Thyroid gland (tissue), 4 donors: ENCODE results near the gene PLAU. TPM values are rescaled to one million over a fixed set of nuclear protein-coding genes. Genes with fewer than 3 reads are reported as not detected.

Experiments
- DNase-seq, 2 donors: peaks; one replicate each; pipeline ENCODE4 v3.0.0-alpha.2; 2019
- H3K27ac ChIP-seq, 3 donors: fragments of 200-600 bp; sonication (generic); 1 replicate in 2 of 3; 2 replicates in 1 of 3; pipeline ENCODE4 v1.5.1; 2016 to 2019; ENCODE audit warnings: mild to moderate bottlenecking in 1 of 3, moderate library complexity in 1 of 3
- H3K27me3 ChIP-seq: fragments of 200-600 bp; sonication (generic); one replicate; pipeline ENCODE4 v1.5.1; 2019
- H3K36me3 ChIP-seq, 2 donors: fragments of 200-600 bp; sonication (generic); one replicate each; pipeline ENCODE4 v1.5.1; 2016 to 2019
- H3K4me1 ChIP-seq, 2 donors: fragments of 200-600 bp; sonication (generic); one replicate each; pipeline ENCODE4 v1.5.1; 2017 to 2019
- H3K4me3 ChIP-seq, 3 donors: fragments of 200-600 bp; sonication (generic); replicated peaks in 1 of 3; 1 replicate in 2 of 3; 2 replicates in 1 of 3; pipeline ENCODE4 v1.5.1; 2016; ENCODE audit warnings: mild to moderate bottlenecking in 1 of 3
- H3K9me3 ChIP-seq: fragments of 200-600 bp; sonication (generic); one replicate; pipeline ENCODE4 v1.5.1; 2017
- CTCF ChIP-seq, 6 experiments: fragments of 200-600 bp in 3 of 6; fragments of 450-650 bp in 3 of 6; sonication (generic) in 3 of 6; IDR thresholded peaks; one replicate each; pipeline ENCODE4 v1.5.1; 2016 to 2019; ENCODE audit warnings: antibody characterized with exemption in 6 of 6, mild to moderate bottlenecking in 2 of 6, inconsistent platforms in 1 of 6, moderate library complexity in 1 of 6
- POLR2A ChIP-seq, 2 donors: fragments of 450-650 bp; IDR thresholded peaks; one replicate each; pipeline ENCODE4 v1.6.1; 2017; ENCODE audit warnings: antibody characterized with exemption in 2 of 2, mild to moderate bottlenecking in 2 of 2, moderate library complexity in 1 of 2
- WGBS, 2 donors: methylation state at CpG; one replicate each; pipeline ENCODE4 v1.1.5; 2017; 5-methylcytosine and 5-hydroxymethylcytosine counted together
- intact Hi-C: fragments of 100-400 bp; cut with DNase I; formaldehyde crosslinking; loops from one replicate; pipeline ENCODE4 v1.15.1; 2023
- total RNA-seq, 4 donors: library from RNA; depleted of rRNA; stranded (reverse); fragments of >200 nt; gene quantifications; one replicate each; pipeline ENCODE4 v1.2.3, GENCODE V29; 2016

The PLAU gene
- total RNA-seq, 4 donors from 2014 or later: 3.8 to 13.3 (median 7.3) TPM

GRCh38 chr10:73965890-73966768, 55.2 kb downstream of the PLAU start:
- intact Hi-C loops: no loop called here
- 42 to 47% methylated on average over 16 of the region's 16 CpGs for WGBS, 2 donors
- Histone ChIP-seq H3K27ac (peak overlapping the region; percentile 69 to 92 (median 70)), H3K9me3 (no peaks in the 10 kb centered on the region), H3K27me3 (no peaks in the 10 kb centered on the region), H3K4me1 (peaks cover 18 to 31% of the 10 kb centered on the region in 2 donors), H3K4me3 (no peak overlapping the region), H3K36me3 (no peaks in the 10 kb centered on the region)
- DNase-seq: peak; percentile 64 to 85
- peak in 1 of 2 donors; percentile 70 for TF ChIP-seq POLR2A (IDR thresholded peaks at IDR 0.05)
- TF ChIP-seq CTCF (IDR thresholded peaks at IDR 0.05): no peak

- WGBS, 2 donors: 87 to 94% methylated on average over 4 of the region's 4 CpGs
- TF ChIP-seq CTCF (IDR thresholded peaks at IDR 0.05): no peak
- intact Hi-C loops: no loop called here
- DNase-seq: no peak
- H3K27me3 ChIP-seq: no peaks in the 10 kb centered on the region
- H3K27ac ChIP-seq: peak overlapping the region in 2 of 3 donors; percentile 70 to 92
- no peak overlapping the region for H3K4me3 ChIP-seq
- no peaks in the 10 kb centered on the region for H3K36me3 ChIP-seq
- no peaks in the 10 kb centered on the region for H3K9me3 ChIP-seq
- H3K4me1 ChIP-seq: peaks cover 18 to 31% of the 10 kb centered on the region in 2 donors
Measured at GRCh38 chr10:73967022-73967429, 56.1 kb downstream of the PLAU start.

Other genes with a start within 250 kb of the PLAU start
- gene AGAP5, start 213.0 kb upstream of the PLAU start, total RNA-seq: 10 to 100 TPM in 2 of 4 donors, 1 to 10 TPM in 2; 8.2 to 12.1 (median 10.2) TPM
- gene SEC24C, start 166.8 kb upstream of the PLAU start, total RNA-seq: 10 to 100 TPM; 56.2 to 95.2 (median 83.9) TPM
- gene CHCHD1, start 129.1 kb upstream of the PLAU start, total RNA-seq: 10 to 100 TPM; 14.1 to 57.3 (median 28.9) TPM
- gene ZSWIM8, start 125.5 kb upstream of the PLAU start, total RNA-seq: 100 to 1,000 TPM in 2 of 4 donors, 10 to 100 TPM in 2; 67.2 to 199 (median 108) TPM
- gene NDST2, start 99.5 kb upstream of the PLAU start, total RNA-seq: 10 to 100 TPM; 12.1 to 31.0 (median 25.0) TPM
- gene CAMK2G, start 36.6 kb upstream of the PLAU start, total RNA-seq: 10 to 100 TPM; 21.2 to 27.4 (median 22.3) TPM
- gene VCL, start 87.0 kb downstream of the PLAU start, total RNA-seq: 100 to 1,000 TPM in 3 of 4 donors, 10 to 100 TPM in 1; 71.9 to 151 (median 112) TPM
- 10 to 100 TPM; 28.9 to 35.2 (median 32.4) TPM for gene AP3M1, start 239.7 kb downstream of the PLAU start, total RNA-seq
- gene ADK, start 240.1 kb downstream of the PLAU start, total RNA-seq: 10 to 100 TPM; 62.1 to 84.7 (median 74.4) TPM